Activated CD4-positive, alpha-beta T cell treated with anti-CD3 and anti-CD28 coated beads for 4 hours (primary cell): Measurements from ENCODE around the gene PRRT2.
"Not testable (repeated sequence)": the region's sequence is repeated elsewhere in the genome, so short reads cannot be mapped to it uniquely, and the experiment has no call there.

Source experiments
- DNase-seq, 2 donors: peaks; one replicate each; pipeline ENCODE4 v3.0.0-alpha.2; 2020

The PRRT2 gene

GRCh38 chr16:29812754-29813643 is 1.0 kb downstream of the PRRT2 start:
- no peak for DNase-seq

GRCh38 chr16:29813644-29814562 is 1.9 kb downstream of the PRRT2 start:
- DNase-seq = no peak

- no peak for DNase-seq
Observed at GRCh38 chr16:29814592-29814991, 2.6 kb downstream of the PRRT2 start.

DNA sequence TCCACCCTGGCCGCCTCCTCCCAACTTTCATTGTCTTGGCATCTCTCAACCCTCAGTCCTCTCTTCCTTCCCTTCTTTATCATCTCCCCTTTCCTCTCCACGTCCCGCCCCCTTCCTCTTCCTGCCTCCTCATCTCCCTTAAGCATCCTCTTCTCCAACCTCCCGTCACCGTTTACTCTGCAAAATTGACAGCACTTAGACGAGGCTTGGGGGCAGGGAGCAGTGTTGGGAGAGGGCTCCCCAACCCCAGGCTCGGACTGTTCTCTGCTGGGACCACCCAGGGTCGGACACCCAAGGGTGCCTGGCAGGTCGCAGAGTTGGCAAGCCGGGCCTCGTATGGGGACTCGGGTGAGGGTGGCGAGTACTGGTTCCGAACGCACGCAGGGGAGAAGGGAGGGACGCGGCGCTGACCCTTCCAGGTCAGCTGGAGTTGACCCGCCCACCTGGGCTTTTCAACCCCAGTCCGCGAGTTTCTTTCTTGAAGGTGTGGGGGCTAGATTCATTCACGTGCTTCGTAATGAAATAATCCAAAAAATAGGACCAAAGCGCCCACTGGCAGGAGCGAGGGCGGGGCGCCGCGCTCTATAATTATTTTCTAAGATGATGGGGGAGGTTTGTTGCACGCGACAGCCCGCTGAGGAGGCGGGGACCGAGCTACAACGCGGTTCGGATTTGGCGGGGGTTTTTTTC is 3.2 kb downstream of the PRRT2 start:
- peak in 1 of 2 donors; percentile 52 for DNase-seq

- peak; percentile 97 for DNase-seq
Observed at GRCh38 chr16:29815793-29816693, 4.0 kb downstream of the PRRT2 start, which contains the start of gene PAGR1. Gene PAGR1 (plus strand): TSS chr16:29816152. CDS start chr16:29816526, 374 bp downstream.

DNA sequence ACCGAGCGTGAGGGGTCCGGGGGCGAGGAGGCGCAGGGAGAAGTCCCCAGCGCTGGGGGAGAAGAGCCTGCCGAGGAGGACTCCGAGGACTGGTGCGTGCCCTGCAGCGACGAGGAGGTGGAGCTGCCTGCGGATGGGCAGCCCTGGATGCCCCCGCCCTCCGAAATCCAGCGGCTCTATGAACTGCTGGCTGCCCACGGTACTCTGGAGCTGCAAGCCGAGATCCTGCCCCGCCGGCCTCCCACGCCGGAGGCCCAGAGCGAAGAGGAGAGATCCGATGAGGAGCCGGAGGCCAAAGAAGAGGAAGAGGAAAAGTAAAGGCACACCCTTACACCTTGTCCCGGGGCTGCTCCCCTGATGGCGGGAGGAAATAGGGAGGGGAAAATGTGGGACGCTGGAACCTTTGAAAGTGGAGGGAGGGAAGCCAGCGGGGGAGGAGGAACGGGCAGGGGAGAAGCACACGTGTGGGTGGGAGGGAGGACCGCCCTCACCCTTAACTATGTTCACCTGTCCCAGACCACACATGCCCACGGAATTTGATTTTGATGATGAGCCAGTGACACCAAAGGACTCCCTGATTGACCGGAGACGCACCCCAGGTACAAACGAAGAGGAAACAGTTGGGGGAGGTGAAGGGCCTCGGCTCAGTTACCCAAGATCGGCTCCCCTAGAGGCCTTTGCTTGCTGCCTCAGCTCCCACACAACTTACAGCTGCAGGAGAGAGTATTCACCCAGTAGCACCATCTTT is 4.9 kb downstream of the PRRT2 start:
- DNase-seq = peak; percentile 41 to 44

- no peak for DNase-seq
Observed at GRCh38 chr16:29818082-29818481, 6.1 kb downstream of the PRRT2 start.

GRCh38 chr16:29819506-29819905 is 7.5 kb downstream of the PRRT2 start:
- no peak for DNase-seq

DNA sequence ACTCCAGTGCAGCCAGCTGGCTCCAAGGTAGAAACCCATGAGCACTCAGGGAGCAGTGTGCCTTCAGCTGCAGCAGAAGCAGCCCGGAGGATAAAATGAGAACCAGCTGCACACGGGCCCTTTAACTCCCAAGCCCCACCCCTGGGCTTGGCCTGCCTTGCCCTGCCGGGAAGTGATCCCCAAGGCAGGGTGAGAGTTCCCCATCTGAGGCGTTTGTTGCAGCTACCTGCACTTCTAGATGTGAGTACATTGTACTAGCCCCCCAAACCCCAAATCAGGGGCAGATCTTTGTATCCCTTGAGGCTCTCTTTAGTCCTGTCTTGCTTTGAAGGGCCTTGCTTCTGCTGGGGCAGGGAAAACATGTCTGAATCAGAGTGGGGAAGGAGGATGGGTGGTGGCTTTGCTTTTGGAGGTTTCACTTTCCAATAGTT is 8.3 kb downstream of the PRRT2 start, which contains the start of gene MVP:
Gene MVP, plus strand, starts transcription at position 192 of the 431 bp plus-strand sequence. CDS start 10,088 bp downstream, outside the sequence.
- peak; percentile 46 to 49 for DNase-seq

DNA sequence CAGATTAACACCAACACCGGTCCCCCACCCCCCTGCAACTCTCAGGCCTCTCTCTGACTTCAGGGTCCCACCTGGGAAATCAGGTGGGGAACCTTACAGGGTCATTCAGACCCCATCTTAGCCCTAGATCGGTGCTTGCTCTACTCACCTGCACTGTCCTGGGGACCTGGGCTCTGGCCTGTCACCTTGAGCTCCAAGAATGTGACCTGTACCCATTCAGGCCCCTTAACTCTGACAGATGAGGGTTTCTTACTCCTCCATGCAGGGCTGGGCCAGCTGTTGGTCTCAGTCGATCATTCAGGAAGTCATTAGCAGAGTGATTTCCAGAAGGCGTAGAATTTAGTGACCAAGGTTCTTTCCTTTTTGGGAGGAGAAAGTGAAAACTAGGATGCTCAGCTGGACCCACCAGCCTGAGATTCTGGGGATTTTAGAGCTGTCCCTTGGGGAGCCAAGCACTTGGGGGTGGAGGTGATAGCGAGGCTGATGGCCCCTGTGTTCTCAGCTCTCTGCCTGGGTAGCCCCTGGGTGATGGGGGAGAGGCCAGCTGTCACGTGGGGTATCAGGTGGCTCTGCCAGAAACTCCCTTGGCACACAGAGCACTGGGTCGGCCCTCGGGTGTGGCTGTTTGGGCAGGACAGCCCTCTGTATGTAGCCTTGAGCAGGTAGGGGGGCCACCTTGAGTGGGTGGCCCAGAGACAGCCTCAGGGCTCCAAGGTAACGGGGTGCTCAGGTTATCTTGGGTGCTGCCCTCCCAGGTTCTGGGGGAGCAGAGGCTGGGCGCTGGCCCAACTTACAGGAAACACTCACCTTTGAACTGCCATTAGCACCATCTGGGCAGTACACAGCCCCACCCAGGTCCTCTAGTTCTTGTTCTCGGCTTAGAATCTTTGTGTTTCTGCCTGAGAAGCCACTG is 9.0 kb downstream of the PRRT2 start:
- peak in 1 of 2 donors; percentile 45 for DNase-seq

- no peak for DNase-seq
Observed at GRCh38 chr16:29821643-29822115, 9.7 kb downstream of the PRRT2 start.

DNA sequence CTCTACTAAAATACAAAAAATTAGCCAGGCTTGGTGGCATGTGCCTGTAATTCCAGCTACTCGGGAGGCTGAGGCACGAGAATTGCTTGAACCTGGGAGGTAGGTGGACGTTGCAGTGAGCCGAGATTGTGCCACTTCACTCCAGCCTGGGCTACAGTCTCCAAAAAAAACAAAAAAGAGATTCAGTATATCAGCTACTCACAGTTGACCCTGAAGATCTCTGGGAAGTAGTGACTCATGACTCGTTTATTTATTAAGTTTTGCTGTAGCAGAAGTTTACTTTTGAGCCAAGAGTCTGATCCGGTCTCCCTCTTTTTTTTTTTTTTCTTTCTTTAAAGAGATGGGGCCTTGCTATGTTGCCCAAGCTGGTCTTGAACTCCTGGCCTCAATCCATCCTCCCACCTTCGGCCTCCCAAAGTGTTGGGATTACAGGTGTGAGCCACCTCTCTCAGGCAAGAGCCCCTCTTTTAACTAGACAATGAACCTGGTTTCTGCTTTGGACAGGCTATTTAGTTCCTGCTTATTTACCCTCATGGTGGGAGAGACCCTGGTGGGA is 12.7 kb downstream of the PRRT2 start:
- DNase-seq = no peak

DNA sequence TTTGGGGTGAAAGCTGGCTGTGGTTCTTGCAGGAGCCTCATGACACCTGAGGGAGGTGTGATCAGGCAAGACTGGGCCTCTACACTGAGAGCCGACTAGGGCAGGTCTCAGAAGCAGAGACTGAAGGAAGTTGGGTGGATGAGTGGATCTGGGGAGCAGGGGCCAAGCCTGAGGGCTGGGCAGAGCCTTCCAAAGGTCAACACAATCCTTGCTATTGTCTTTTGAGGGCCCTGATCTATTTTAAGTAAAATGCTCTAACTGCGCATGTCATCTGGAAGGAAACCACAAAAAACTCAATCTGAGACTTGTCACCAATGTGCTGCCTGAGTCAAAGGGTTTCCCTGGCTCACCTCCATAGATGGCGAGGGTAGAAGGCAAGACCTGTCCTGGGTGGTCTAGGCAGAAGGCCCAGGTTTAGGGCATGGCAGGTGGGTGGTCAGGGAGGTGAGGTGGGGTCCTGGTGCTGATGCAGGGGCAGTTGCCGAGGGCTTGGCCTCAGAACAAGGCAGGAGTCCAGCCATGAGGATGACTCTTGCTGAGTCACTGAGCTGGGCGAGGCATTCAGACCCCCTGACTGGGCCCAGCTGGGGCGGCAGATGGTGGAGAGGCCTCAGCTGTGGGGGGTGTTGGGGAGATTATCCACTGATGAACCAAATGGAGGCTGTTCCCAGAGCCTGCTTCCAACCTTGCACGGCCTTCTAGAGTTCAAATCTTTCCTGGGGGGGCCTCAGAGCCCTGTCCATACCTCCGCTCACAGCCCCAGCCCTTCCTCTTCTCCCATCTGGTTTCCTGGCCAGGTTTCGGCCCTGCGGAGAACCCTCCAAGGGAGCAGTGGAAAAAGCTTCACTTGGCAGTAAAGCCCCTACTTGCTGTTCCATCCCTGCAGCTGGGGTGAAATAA is 13.4 kb downstream of the PRRT2 start:
- DNase-seq = peak in 1 of 2 donors; percentile 38

- DNase-seq = no peak
Observed at GRCh38 chr16:29826342-29826695, 14.3 kb downstream of the PRRT2 start.

DNA sequence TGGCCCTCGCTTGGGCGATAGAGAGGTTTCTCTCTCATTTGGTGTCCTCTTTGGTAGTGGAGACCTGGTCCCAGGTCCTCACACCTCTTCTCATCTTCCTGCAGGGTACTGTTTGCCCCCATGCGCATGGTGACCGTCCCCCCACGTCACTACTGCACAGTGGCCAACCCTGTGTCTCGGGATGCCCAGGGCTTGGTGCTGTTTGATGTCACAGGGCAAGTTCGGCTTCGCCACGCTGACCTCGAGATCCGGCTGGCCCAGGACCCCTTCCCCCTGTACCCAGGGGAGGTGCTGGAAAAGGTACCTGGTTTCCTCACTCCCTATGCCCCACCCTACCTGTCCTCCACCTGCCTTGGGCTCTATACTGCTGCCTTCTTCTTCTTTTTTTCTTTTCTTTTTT is 18.8 kb downstream of the PRRT2 start:
- DNase-seq = no peak

DNA sequence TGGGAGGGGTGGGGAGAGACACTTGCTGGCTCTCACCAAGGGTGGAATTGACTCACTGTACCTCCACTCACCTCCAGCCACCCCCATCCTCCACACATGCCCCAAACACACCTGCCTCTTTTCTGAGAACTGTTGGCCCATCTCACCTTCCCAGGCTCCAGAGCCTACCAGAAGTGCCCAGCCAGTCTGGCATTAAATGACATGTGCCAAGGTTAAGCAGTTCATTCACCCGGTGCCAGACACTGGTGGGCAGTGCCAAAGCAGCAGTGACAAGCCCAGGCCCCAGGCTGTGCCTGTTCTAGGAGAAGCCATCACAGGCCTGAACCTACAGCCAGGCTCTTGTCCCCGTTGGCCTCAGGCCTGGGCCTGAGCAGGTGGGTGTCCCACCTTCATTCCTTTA is 19.5 kb downstream of the PRRT2 start:
- no peak for DNase-seq

- not testable (repeated sequence) for DNase-seq
Observed at GRCh38 chr16:29833219-29833618, 21.2 kb downstream of the PRRT2 start.

DNA sequence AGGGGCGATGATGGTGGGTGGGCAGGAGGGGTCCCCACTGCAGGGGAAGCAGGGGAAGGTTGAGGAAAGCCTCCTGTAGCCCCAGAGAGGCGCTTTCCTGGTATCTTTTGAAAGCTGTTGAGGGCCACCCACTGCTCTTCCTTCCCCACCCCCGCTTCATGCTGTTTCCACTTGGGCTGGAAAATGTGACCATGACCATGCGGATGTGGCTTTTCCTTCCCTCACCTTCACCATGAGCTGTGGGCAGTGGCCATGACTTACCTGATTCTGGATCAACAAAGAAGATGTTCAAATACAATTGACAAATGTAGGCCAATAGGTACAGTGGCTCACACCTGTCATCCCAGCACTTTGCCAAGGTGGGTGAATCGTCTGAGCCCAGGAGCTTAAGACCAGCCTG is 22.1 kb downstream of the PRRT2 start:
- no peak for DNase-seq
